OCI-LY7 (cell line): ENCODE data around the gene CDK11B.

Source experiments
- EZH2phosphoT487 ChIP-seq: fragments of 200-600 bp; sonication (generic); IDR thresholded peaks from 2 replicates; pipeline ENCODE4 v1.6.1; 2018; ENCODE audit warnings: low read depth, borderline replicate concordance, mild to moderate bottlenecking, mixed run types, antibody characterized with exemption, low read length, moderate library complexity, mixed read lengths
- TF ChIP-seq, protein P1 (sequence below): fragments of 200-600 bp; sonication (generic); conservative IDR thresholded peaks from 2 replicates; pipeline ENCODE4 v1.5.1; 2014; ENCODE audit warnings: mild to moderate bottlenecking, antibody characterized with exemption, low read length, moderate library complexity, mixed read lengths

GRCh38 chr1:1614954-1615255 is 43.9 kb downstream of the CDK11B start:
- TF ChIP-seq, protein P1, sequence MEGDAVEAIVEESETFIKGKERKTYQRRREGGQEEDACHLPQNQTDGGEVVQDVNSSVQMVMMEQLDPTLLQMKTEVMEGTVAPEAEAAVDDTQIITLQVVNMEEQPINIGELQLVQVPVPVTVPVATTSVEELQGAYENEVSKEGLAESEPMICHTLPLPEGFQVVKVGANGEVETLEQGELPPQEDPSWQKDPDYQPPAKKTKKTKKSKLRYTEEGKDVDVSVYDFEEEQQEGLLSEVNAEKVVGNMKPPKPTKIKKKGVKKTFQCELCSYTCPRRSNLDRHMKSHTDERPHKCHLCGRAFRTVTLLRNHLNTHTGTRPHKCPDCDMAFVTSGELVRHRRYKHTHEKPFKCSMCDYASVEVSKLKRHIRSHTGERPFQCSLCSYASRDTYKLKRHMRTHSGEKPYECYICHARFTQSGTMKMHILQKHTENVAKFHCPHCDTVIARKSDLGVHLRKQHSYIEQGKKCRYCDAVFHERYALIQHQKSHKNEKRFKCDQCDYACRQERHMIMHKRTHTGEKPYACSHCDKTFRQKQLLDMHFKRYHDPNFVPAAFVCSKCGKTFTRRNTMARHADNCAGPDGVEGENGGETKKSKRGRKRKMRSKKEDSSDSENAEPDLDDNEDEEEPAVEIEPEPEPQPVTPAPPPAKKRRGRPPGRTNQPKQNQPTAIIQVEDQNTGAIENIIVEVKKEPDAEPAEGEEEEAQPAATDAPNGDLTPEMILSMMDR = no peak
- no peak for TF ChIP-seq EZH2phosphoT487
